Glomerular visceral epithelial cell (primary cell): ENCODE results near the gene RGR.
"Not testable (repeated sequence)": the region's sequence is repeated elsewhere in the genome, so short reads cannot be mapped to it uniquely, and the experiment has no call there.

Source experiments
- DNase-seq: peaks from one replicate; pipeline ENCODE4 v3.0.0-alpha.2; 2016; ENCODE audit errors: extremely low spot score

Gene RGR

GRCh38 chr10:84258034-84258695 lies 13.3 kb downstream of the RGR start:
- DNase-seq: no peak

DNA sequence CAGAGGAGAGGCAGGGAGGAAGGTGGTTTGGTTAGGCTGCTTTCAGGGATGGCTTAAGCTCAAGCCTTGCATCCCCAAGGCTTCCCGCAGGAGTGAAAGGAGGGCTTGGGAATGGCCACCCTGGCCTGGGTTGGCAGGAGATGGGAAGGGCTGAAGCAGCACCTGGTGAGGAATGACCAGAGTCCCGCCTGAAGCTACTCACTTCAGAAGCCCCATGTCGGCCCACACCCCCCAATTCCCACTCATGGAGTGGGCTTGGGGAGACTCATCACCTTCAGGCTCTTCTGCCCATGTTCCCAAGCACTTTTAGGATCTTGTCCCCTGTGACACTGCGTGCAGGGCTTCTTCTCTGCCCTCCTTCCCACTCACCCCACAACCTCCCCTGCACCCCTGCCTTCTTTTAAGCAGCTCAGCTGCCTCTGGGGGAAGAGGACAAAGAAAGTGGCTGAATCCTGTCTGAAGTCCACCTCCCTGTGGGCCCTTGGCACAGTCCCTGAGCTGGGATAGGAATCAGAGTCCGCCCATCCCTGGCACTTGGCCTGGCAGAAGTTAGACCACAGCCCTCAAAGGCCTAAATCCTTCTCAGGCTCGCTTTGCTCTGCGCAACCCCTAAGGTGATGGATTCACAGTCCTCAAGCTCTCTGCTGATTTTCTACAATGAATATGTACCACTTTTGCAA lies 16.5 kb downstream of the RGR start:
- no peak for DNase-seq

DNA sequence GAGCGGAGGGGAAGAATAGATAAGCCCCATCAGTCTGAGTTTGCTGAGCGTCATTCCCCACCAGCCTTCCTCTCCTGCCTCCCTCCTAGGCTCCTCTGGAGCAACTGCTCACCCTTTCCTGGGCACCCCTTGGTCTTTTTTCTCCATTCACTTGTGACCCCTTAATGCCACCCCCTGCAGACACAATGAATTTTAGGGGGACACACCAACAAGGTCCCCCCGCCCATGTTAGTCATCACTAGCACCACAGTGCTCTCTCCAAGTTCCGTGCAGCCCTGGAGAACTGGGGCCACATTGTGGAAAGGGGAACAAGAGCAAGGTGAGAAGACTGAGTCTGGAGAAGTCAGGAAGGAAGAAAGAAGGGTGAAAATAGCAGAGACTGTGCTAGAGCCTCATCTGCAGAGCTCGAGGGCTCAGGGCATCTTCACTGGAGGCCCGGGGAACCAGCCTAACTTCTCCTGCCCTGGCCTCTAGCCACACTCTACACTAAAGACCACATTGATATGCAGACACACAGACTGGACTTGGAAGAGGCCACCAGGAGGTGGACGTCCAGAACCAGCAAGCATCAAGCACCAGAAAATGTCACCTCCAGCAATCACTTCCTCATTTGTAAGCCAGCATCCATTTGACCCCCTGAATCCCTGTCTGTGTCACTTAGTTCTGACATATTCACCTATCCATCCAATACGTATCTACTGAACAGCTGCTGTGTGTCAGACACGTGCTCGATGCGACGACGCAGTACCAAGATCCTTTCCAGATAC lies 17.5 kb downstream of the RGR start:
- no peak for DNase-seq

DNA sequence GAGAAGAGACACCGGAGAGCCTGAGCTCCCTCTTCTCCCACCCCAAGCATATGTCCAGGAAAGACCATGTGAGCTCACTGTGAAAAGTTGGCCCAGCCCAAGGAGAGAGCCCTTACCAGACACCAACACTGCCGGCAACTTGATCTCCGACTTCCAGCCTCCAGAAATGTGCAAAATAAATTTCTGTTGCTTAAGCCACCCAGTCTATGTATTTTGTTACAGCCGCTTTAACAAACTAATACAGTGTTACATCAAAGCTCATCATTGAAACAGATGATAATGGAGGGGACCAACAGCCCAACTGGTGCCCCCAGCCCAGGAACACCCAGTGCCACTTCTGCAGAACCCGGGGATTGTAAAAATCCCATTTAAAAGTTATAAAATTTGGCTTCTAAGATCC lies 18.9 kb downstream of the RGR start:
- DNase-seq: no peak

- DNase-seq: peak; percentile 63
Observed at GRCh38 chr10:84264611-84265141, 19.8 kb downstream of the RGR start.

DNA sequence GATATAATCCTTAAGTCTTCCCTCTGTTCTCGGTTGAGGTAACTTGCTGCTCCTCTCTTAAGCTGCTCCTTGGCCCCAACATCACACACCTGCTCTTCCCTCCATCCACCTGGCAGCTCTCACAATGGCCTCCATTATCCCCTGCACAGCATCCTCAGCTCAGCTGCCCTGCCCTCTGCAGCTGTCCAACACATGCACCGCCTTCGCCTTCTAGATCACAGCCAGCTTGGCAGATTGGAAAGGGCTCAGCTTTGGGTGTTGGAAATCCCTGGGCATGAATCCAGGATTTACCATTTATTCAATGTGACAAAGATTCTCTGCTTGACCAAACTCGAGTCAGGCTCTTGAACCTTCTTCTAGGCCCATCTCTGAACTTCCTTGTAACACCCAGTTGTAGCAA lies 20.6 kb downstream of the RGR start:
- DNase-seq: no peak

GRCh38 chr10:84267503-84268126 lies 22.8 kb downstream of the RGR start:
- peak; percentile 45 for DNase-seq

DNA sequence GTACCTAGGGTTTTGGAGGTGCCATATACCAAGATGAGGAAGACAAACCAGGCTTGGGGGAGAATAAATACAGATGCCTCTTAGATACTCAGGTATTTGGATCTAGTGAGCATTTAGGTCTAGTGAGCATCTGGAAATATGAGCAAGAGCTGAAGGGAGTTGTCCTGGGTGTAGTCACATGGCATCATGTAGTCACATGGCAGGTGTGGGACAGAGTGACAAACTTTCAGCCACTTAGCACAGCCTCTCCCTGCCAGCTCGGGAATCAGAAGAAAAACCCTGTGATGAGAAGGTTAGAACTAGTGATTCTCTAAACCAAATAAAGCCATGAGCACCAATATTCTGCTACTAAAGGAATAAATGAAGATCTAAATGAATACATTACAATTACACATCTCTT lies 24.3 kb downstream of the RGR start:
- no peak for DNase-seq

DNA sequence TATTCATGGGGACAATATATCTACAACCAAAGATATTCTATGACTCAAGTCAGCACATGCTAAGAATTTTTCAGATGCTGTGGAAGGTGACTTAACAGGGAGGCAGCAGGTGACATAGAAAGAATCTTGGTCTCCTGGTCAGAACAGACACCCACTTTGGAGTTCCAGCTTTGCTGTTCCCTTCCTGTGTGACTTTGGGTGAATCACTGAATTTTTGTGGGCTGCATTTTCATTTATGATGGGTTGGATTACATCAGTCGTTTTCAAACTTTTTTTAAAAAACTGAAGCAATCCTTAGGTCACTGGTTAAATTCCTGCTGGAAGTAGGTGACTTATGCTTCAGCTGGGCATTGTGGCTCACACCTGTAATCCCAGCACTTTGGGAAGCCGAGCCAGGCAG lies 24.9 kb downstream of the RGR start:
- DNase-seq: peak; percentile 81

DNA sequence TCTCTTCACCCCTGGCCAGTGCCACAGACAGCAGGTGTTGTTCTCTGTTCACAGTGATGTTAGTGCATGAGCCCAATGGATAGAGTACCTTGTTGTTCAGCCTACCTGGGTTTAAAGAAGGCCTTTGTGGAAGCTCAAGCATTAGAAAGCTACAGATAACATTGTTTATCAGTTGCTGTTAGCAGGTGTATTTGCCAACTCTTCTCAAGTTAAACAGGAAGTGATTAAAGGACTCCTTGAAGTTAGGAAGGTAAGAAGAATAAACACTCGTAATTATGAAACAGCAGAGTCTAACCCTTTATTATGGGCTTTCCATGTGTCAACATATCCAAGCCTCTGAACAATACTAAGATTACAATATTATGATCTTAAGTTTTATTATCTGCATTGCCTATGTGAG lies 25.9 kb downstream of the RGR start:
- DNase-seq: no peak

DNA sequence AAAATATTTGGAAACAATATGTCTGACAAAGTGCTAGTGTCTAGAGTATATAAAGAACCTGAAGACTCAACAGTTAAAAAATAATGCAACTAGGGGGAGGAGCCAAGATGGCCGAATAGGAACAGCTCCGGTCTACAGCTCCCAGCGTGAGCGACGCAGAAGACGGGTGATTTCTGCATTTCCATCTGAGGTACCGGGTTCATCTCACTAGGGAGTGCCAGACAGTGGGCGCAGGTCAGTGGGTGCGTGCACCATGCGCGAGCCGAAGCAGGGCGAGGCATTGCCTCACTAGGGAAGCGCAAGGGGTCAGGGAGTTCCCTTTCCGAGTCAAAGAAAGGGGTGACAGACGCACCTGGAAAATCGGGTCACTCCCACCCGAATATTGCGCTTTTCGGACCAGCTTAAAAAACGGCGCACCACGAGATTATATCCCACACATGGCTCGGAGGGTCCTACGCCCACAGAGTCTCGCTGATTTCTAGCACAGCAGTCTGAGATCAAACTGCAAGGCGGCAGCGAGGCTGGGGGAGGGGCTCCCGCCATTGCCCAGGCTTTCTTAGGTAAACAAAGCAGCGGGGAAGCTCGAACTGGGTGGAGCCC lies 35.1 kb downstream of the RGR start:
- DNase-seq: not testable (repeated sequence)

GRCh38 chr10:84286695-84287094 lies 41.8 kb downstream of the RGR start:
- DNase-seq: no peak

DNA sequence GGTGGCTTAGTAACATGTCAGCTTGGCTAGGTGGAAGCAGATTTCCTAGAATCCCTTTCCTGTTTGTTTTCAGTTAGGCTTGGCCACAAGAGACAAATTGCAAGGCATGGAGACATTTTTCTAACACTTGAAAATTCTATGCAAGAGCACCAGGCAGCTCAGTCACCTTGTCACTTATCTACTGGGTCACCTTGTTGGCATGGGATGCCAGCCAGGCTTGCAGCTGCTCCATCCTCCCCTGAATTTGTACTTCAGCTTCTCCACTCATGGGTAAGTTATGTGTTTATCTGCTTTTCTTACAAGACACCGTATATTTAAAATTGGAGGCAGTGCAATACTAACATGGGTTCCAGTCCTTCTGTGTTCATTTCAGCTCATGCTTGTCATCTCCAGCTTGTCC lies 43.3 kb downstream of the RGR start:
- no peak for DNase-seq

DNA sequence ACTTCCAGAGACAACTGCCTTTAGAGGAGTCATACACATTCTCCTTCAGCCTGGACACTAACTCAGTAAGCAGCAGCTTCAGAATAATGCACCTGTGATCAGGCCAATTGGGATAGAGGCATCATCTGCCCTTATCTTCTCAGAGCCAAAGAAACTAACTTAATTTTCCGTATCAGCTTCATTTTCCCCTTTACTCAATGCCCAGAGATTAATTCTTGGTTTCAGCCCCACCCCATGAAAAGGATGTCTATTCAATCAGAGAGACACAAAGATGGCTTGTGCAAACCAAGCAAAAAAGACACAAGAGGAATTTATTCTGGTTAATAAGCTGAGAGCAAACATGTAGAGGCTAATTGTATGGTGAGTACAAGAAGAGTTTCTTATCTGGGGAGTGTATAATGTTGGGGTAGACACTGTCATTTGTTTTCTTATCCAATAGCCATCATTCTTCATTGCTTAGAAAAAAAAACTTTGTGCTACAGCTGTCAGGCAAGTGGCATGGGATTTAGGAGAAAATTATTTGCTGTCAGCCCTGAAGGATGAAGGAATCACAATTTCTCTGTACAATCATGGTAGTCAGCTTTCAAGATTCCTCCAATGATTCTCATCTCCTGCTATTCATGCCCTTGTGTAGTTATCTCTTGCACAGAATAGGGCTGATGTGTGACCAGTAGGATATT lies 44.8 kb downstream of the RGR start:
- no peak for DNase-seq

- no peak for DNase-seq
Observed at GRCh38 chr10:84290235-84290634, 45.4 kb downstream of the RGR start.

DNA sequence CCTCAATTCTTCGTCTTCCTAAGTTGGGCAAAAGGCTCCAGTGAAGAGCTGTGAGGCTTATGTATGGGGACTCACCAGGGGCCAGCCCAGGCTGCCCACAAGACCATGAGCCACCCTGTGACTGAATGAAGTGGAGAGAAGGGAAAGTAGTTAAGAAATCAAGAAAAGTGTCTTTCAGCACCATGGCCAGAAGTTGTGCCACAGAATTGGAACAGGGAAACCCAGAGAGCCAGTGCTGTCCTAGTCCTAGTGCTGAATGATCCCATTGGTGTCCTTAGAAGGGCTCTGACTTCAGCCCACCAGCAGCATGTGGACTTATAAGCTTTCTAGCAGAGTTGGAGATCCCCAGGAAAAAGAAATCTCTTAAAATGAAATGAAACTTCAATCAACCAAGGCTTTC lies 46.5 kb downstream of the RGR start:
- DNase-seq: peak; percentile 24

DNA sequence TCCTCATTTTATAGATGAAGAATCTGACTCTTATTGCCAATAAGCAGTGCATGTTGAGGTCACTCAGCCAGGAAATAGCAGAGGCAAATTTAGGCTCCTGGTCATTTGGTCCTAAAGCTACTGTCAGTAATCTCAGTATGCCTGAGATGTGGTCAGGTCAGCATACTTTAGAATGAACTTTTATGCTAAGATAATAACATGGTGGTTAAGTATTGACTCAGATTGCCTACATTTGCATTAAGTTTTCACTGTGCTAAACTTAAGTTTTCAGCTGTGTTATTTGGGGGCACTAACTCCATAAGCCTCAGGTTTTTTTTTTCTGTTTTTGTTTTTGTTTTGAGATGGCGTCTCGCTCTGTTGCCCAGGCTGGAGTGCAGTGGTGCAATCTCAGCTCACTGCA lies 47.6 kb downstream of the RGR start:
- no peak for DNase-seq

DNA sequence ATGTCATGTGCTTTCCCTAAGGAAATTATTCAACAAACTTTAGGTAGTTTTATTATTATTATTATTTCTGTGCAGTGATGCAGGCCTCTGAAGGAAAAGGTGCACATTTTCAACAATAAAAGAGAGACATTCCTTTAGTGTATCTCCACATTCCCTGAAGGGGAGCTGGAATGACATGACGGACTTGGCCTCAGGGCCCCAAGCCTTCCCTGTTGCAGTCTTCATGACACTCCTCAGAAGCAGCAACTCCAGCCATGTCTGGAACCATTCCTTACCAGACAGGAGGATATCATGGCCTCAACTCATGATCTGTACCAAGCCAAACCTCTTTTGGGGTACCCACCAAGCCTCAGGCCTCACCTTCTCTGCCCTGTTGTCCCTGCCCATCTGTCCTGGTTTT lies 48.3 kb downstream of the RGR start:
- no peak for DNase-seq

- DNase-seq: no peak
Observed at GRCh38 chr10:84293574-84294016, 48.7 kb downstream of the RGR start.

- no peak for DNase-seq
Observed at GRCh38 chr10:84294766-84295447, 50.1 kb downstream of the RGR start.
